Measurements from ENCODE around the gene PEX11G. TPM values are rescaled to one million over a fixed set of nuclear protein-coding genes. Genes with fewer than 3 reads are reported as not detected.

The PEX11G gene
- total RNA-seq, 1 experiment from 2014 or later = 2.8 TPM

GRCh38 chr19:7480970-7481255 is 7.9 kb downstream of the PEX11G start:
- H3K23me2 ChIP-seq (ENCODE audit: insufficient read length, low read depth, low read length, poor library complexity, severe bottlenecking) = peaks cover 4% of the 10 kb centered on the region
- H3K79me1 ChIP-seq (ENCODE audit: insufficient read depth, low read depth, low read length, poor library complexity, severe bottlenecking) = no peaks in the 10 kb centered on the region

More at GRCh38 chr19:7480970-7481255, 7.9 kb downstream of the PEX11G start:
- Histone ChIP-seq H3K4me2 (ENCODE audit: insufficient read depth, insufficient read length, low read length) (no peak overlapping the region), H2BK12ac (ENCODE audit: insufficient read length, low read depth, low read length) (no peak overlapping the region), H2BK20ac (ENCODE audit: low read depth, low read length, poor library complexity, severe bottlenecking) (no peak overlapping the region), H3K56ac (ENCODE audit: insufficient read length, low read depth, low read length) (no peak overlapping the region), H3K9ac (ENCODE audit: extremely low read depth, insufficient read length, low read length) (no peak overlapping the region), H3T11ph (ENCODE audit: low read length) (no peak overlapping the region), H2AK5ac (ENCODE audit: insufficient read length, low read length) (no peak overlapping the region), H4K5ac (ENCODE audit: insufficient read length, low read depth, low read length) (no peak overlapping the region), H2BK120ac (ENCODE audit: low read depth, low read length, poor library complexity, severe bottlenecking) (no peak overlapping the region), H4K20me1 (ENCODE audit: control insufficient read depth, insufficient read depth, insufficient read length) (no peaks in the 10 kb centered on the region), H3K27me3 (ENCODE audit: insufficient read depth, low read length) (no peaks in the 10 kb centered on the region), H2BK5ac (ENCODE audit: insufficient read length, low read length) (no peak overlapping the region), H3K4ac (ENCODE audit: low read depth, low read length) (no peak overlapping the region), H4K8ac (replicated peaks; ENCODE audit: insufficient read length, low read depth, low read length) (no peak overlapping the region), H2BK15ac (ENCODE audit: low read depth, low read length) (no peak overlapping the region), H3K4me1 (ENCODE audit: insufficient read depth, low read length) (no peaks in the 10 kb centered on the region; the same call in 1 of the 2 replicates), H3K9me3 (ENCODE audit: control insufficient read depth, low read depth, low read length) (no peaks in the 10 kb centered on the region), H3K14ac (ENCODE audit: insufficient read depth, low read length) (no peak overlapping the region), H3K79me2 (ENCODE audit: insufficient read depth, low read length) (no peaks in the 10 kb centered on the region), H3K27ac (ENCODE audit: insufficient read length, low read depth, low read length) (no peak overlapping the region), H2AFZ (ENCODE audit: low read length) (no peak overlapping the region), H3K23ac (ENCODE audit: insufficient read length, low read depth, low read length) (no peak overlapping the region), H4K91ac (ENCODE audit: insufficient read length, low read depth, low read length) (no peak overlapping the region), H3K18ac (ENCODE audit: insufficient read length, low read depth, low read length) (no peak overlapping the region)
- Mint-ChIP-seq H3K27me3 (ENCODE audit: low read depth) (no peaks in the 10 kb centered on the region), H3K9me3 (no peaks in the 10 kb centered on the region), H3K4me1 (peaks cover 14 to 24% of the 10 kb centered on the region in 2 experiments), H3K36me3 (ENCODE audit: insufficient read depth in 1 of 3, low read depth in 3 of 3) (no peaks in the 10 kb centered on the region), H3K4me3 (no peak overlapping the region), H3K27ac (no peak overlapping the region)
- DNase-seq = no peak
- WGBS (ENCODE audit: extremely low coverage, insufficient read length, low lambda C conversion rate) = no CpG with 5 or more reads among the region's 7 CpGs
- TF ChIP-seq, protein P1, sequence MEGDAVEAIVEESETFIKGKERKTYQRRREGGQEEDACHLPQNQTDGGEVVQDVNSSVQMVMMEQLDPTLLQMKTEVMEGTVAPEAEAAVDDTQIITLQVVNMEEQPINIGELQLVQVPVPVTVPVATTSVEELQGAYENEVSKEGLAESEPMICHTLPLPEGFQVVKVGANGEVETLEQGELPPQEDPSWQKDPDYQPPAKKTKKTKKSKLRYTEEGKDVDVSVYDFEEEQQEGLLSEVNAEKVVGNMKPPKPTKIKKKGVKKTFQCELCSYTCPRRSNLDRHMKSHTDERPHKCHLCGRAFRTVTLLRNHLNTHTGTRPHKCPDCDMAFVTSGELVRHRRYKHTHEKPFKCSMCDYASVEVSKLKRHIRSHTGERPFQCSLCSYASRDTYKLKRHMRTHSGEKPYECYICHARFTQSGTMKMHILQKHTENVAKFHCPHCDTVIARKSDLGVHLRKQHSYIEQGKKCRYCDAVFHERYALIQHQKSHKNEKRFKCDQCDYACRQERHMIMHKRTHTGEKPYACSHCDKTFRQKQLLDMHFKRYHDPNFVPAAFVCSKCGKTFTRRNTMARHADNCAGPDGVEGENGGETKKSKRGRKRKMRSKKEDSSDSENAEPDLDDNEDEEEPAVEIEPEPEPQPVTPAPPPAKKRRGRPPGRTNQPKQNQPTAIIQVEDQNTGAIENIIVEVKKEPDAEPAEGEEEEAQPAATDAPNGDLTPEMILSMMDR (conservative IDR thresholded peaks at IDR 0.05) = no peak

Measured in H9 (cell line).